GM18502 (cell line): ENCODE data around the gene VWA2.

Source experiments
- ATAC-seq: cut with Tn5 transposase; IDR thresholded peaks from one replicate; pipeline ENCODE4 v1.9.1; 2021; ENCODE audit warnings: mild to moderate bottlenecking; ENCODE audit not compliant: unreplicated experiment, poor library complexity

VWA2 gene

GRCh38 chr10:114336823-114337509 is 97.9 kb downstream of the VWA2 start:
- ATAC-seq: no peak

- no peak for ATAC-seq
Measured at GRCh38 chr10:114337510-114338462, 98.7 kb downstream of the VWA2 start.

GRCh38 chr10:114340816-114341215 is 101.8 kb downstream of the VWA2 start:
- ATAC-seq: no peak
